Islet of Langerhans (tissue), 1 donor: Measurements from ENCODE around the gene TRIL.

Experiments used
- FAIRE-seq: peaks from one replicate; lab custom pipeline; 2011; peaks lifted over from hg19 to GRCh38; lab: Jason Lieb, UNC

TRIL gene

GRCh38 chr7:28958235-28958979 is at the start of gene TRIL:
TRIL (minus strand) TSS chr7:28958330; CDS start chr7:28958046, 284 bp downstream.
- no peak for FAIRE-seq

GRCh38 chr7:29007127-29007526 is 49.0 kb upstream of the TRIL start:
- FAIRE-seq: no peak

- no peak for FAIRE-seq
Measured at GRCh38 chr7:29005829-29006228, 47.7 kb upstream of the TRIL start.

- no peak for FAIRE-seq
Measured at GRCh38 chr7:29005406-29005805, 47.3 kb upstream of the TRIL start.

GRCh38 chr7:29003703-29004102 is 45.6 kb upstream of the TRIL start:
- no peak for FAIRE-seq

- no peak for FAIRE-seq
Measured at GRCh38 chr7:29000717-29001076, 42.6 kb upstream of the TRIL start.

- no peak for FAIRE-seq
Measured at GRCh38 chr7:28999895-29000716, 42.0 kb upstream of the TRIL start.

GRCh38 chr7:28999427-28999826 is 41.3 kb upstream of the TRIL start:
- no peak for FAIRE-seq

GRCh38 chr7:28998105-28998504 is 40.0 kb upstream of the TRIL start:
- no peak for FAIRE-seq

- no peak for FAIRE-seq
Measured at GRCh38 chr7:28996836-28997235, 38.7 kb upstream of the TRIL start.

GRCh38 chr7:28993371-28993770 is 35.2 kb upstream of the TRIL start:
- FAIRE-seq: no peak

- FAIRE-seq: no peak
Measured at GRCh38 chr7:28992798-28993197, 34.7 kb upstream of the TRIL start.

GRCh38 chr7:28990200-28990960 is 32.2 kb upstream of the TRIL start:
- no peak for FAIRE-seq

- FAIRE-seq: no peak
Measured at GRCh38 chr7:28989211-28989980, 31.3 kb upstream of the TRIL start.

GRCh38 chr7:28988810-28989209 is 30.7 kb upstream of the TRIL start:
- no peak for FAIRE-seq

- no peak for FAIRE-seq
Measured at GRCh38 chr7:28988091-28988490, 30.0 kb upstream of the TRIL start.

GRCh38 chr7:28986765-28987110 is 28.6 kb upstream of the TRIL start:
- no peak for FAIRE-seq

GRCh38 chr7:28986028-28986764 is 28.1 kb upstream of the TRIL start:
- no peak for FAIRE-seq

GRCh38 chr7:28984631-28985030 is 26.5 kb upstream of the TRIL start:
- FAIRE-seq: no peak

- FAIRE-seq: no peak
Measured at GRCh38 chr7:28984217-28984616, 26.1 kb upstream of the TRIL start.

- no peak for FAIRE-seq
Measured at GRCh38 chr7:28983396-28984190, 25.5 kb upstream of the TRIL start.
